Left lung (tissue), 10 donors: ENCODE measurements around the gene NR5A1. TPM values are rescaled to one million over a fixed set of nuclear protein-coding genes. Genes with fewer than 3 reads are reported as not detected.

Experiments
- ATAC-seq: fragments of 200-7000 bp; cut with Tn5 transposase; one replicate; pipeline ENCODE4 v1.9.1; 2020; ENCODE audit warnings: moderate library complexity
- DNase-seq, 4 donors: peaks; one replicate each; pipeline ENCODE4 v3.0.0-alpha.2; 2013 to 2020
- H3K27ac ChIP-seq, 2 donors: fragments of 200-600 bp; sonication (generic) in 1 of 2; one replicate each; pipeline versions ENCODE4 v1.5.0 to v1.8.0; 2020 to 2021
- H3K27me3 ChIP-seq, 2 donors: fragments of 200-600 bp; sonication (generic) in 1 of 2; one replicate each; pipeline versions ENCODE4 v1.5.0 to v1.8.0; 2020 to 2021
- H3K36me3 ChIP-seq, 2 donors: fragments of 200-600 bp; sonication (generic) in 1 of 2; one replicate each; pipeline versions ENCODE4 v1.5.0 to v1.8.0; 2020 to 2021
- H3K4me1 ChIP-seq, 2 donors: fragments of 200-600 bp; one replicate each; pipeline ENCODE4 v1.8.0; 2021
- H3K4me3 ChIP-seq, 2 donors: fragments of 200-600 bp; sonication (generic) in 1 of 2; one replicate each; pipeline versions ENCODE4 v1.5.0 to v1.8.0; 2020 to 2021; ENCODE audit warnings: mild to moderate bottlenecking in 1 of 2
- H3K9me3 ChIP-seq, 2 donors: fragments of 200-600 bp; sonication (generic) in 1 of 2; one replicate each; pipeline versions ENCODE4 v1.5.0 to v1.8.0; 2020 to 2021
- CTCF ChIP-seq, 2 donors: fragments of 200-600 bp; sonication (generic) in 1 of 2; IDR thresholded peaks; one replicate each; pipeline versions ENCODE4 v1.5.0 to v1.8.0; 2021; ENCODE audit warnings: antibody characterized with exemption in 2 of 2
- intact Hi-C, 2 donors: fragments of 100-400 bp; cut with DNase I; formaldehyde crosslinking; loops; one replicate each; pipeline versions ENCODE4 v1.11.2 to v1.14.2; 2022
- polyA plus RNA-seq, 6 donors: library from polyadenylated mRNA; unstranded; fragments of 120-200 nt; gene quantifications; one replicate each; pipeline ENCODE4 v1.2.1, GENCODE V29; 2013; ENCODE audit not compliant: insufficient read length in 6 of 6
- total RNA-seq, 2 donors: library from RNA; stranded (reverse); fragmentation: NEBNext Ultra II Directional; extraction: Animal tissue kit (Norgen Biotek cat#: 25700); gene quantifications; one replicate each; pipeline ENCODE4 v1.2.1, GENCODE V29; 2021
- donor health status: DM: no; HTN: yes; CAD: no.
- donor health status: DM: no; HTN: no; CAD: no.

Gene NR5A1
- total and polyA plus RNA-seq, 8 donors = 0.06 to 0.26 (median 0.14) TPM; not detected in 5

GRCh38 chr9:124507880-124508423 lies 753 bp upstream of the NR5A1 start:
- Histone ChIP-seq H3K27ac (no peak overlapping the region), H3K9me3 (no peaks in the 10 kb centered on the region), H3K36me3 (no peaks in the 10 kb centered on the region), H3K4me3 (no peak overlapping the region), H3K4me1 (peaks cover 4 to 15% of the 10 kb centered on the region in 2 donors), H3K27me3 (peaks cover 26 to 50% of the 10 kb centered on the region in 2 donors)
- DNase-seq (no peak), ATAC-seq (no peak)
- no peak for TF ChIP-seq CTCF (IDR thresholded peaks at IDR 0.05)
- intact Hi-C loops = no loop called here

GRCh38 chr9:124506433-124506832 lies 766 bp downstream of the NR5A1 start:
- Histone ChIP-seq H3K9me3 (no peaks in the 10 kb centered on the region), H3K4me1 (peaks cover 4 to 8% of the 10 kb centered on the region in 2 donors), H3K27me3 (peaks cover 41 to 50% of the 10 kb centered on the region in 2 donors), H3K36me3 (no peaks in the 10 kb centered on the region), H3K27ac (no peak overlapping the region), H3K4me3 (no peak overlapping the region)
- intact Hi-C loops = no loop called here
- TF ChIP-seq CTCF (IDR thresholded peaks at IDR 0.05) = no peak
- DNase-seq (peak in 1 of 4 donors; percentile 59), ATAC-seq (no peak)

GRCh38 chr9:124505901-124506346 lies 1.3 kb downstream of the NR5A1 start:
- no peak for DNase-seq
- H3K36me3 ChIP-seq = no peaks in the 10 kb centered on the region
- H3K27ac ChIP-seq = no peak overlapping the region
- no peak for TF ChIP-seq CTCF (IDR thresholded peaks at IDR 0.05)
- peaks cover 4 to 8% of the 10 kb centered on the region in 2 donors for H3K4me1 ChIP-seq
- intact Hi-C loops = no loop called here
- H3K4me3 ChIP-seq = no peak overlapping the region
- no peaks in the 10 kb centered on the region for H3K9me3 ChIP-seq
- no peak for ATAC-seq
- H3K27me3 ChIP-seq = peaks cover 45 to 55% of the 10 kb centered on the region in 2 donors

- H3K36me3 ChIP-seq = no peaks in the 10 kb centered on the region
- H3K4me1 ChIP-seq = peaks cover 4 to 8% of the 10 kb centered on the region in 2 donors
- no peak overlapping the region for H3K27ac ChIP-seq
- peaks cover 45 to 62% of the 10 kb centered on the region in 2 donors for H3K27me3 ChIP-seq
- ATAC-seq = no peak
- no peaks in the 10 kb centered on the region for H3K9me3 ChIP-seq
- H3K4me3 ChIP-seq = no peak overlapping the region
- TF ChIP-seq CTCF (IDR thresholded peaks at IDR 0.05) = no peak
- peak in 1 of 4 donors; percentile 66 for DNase-seq
- intact Hi-C loops = no loop called here
Observed at GRCh38 chr9:124505006-124505900, 1.9 kb downstream of the NR5A1 start.

GRCh38 chr9:124504530-124505005 lies 2.6 kb downstream of the NR5A1 start:
- H3K27ac ChIP-seq = no peak overlapping the region
- H3K4me1 ChIP-seq = peaks cover 4 to 8% of the 10 kb centered on the region in 2 donors
- peaks cover 45 to 68% of the 10 kb centered on the region in 2 donors for H3K27me3 ChIP-seq
- H3K4me3 ChIP-seq = peak overlapping the region in 1 of 2 donors; percentile 14
- no peaks in the 10 kb centered on the region for H3K36me3 ChIP-seq
- no peak for TF ChIP-seq CTCF (IDR thresholded peaks at IDR 0.05)
- intact Hi-C loops = no loop called here
- no peaks in the 10 kb centered on the region for H3K9me3 ChIP-seq
- no peak for ATAC-seq
- DNase-seq = no peak
